Activated T-helper 1 cell treated with anti-CD3 and anti-CD28 coated beads, Interleukin-12 subunit alpha, Interleukin-12 subunit beta, Interleukin-2, Interleukin-4 antibody, amounts not matched to agents 30 ng/mL and 10 ng/mL and 1 ng/mL, durations not matched to agents 14 hours and 24 hours and 36 hours (primary cell): Measurements from ENCODE around the gene UNKL. TPM values are rescaled to one million over a fixed set of nuclear protein-coding genes. Genes with fewer than 3 reads are reported as not detected.

Experiments
- DNase-seq: peaks from one replicate; pipeline ENCODE4 v3.0.0; 2021; ENCODE audit warnings: low spot score
- H3K27ac Mint-ChIP-seq: one replicate; pipeline ENCODE4 v1.8.0; 2021; ENCODE audit warnings: mild to moderate bottlenecking, mixed read lengths
- H3K27me3 Mint-ChIP-seq: one replicate; pipeline ENCODE4 v1.8.0; 2022; ENCODE audit warnings: mild to moderate bottlenecking, moderate library complexity, mixed read lengths; ENCODE audit not compliant: insufficient read depth
- H3K36me3 Mint-ChIP-seq: one replicate; pipeline ENCODE4 v1.8.0; 2021; ENCODE audit warnings: low read depth, mixed read lengths
- H3K4me1 Mint-ChIP-seq: one replicate; pipeline ENCODE4 v1.8.0; 2021; ENCODE audit warnings: low read depth, mixed read lengths
- H3K4me3 Mint-ChIP-seq: one replicate; pipeline ENCODE4 v1.8.0; 2021; ENCODE audit warnings: mild to moderate bottlenecking, moderate library complexity, mixed read lengths
- H3K9me3 Mint-ChIP-seq: one replicate; pipeline ENCODE4 v1.8.0; 2021; ENCODE audit warnings: mixed read lengths
- intact Hi-C: fragments of 100-400 bp; cut with micrococcal nuclease; formaldehyde crosslinking; loops from one replicate; pipeline ENCODE4 v1.15.1; 2024
- total RNA-seq: library from RNA; stranded (reverse); gene quantifications from 2 replicates; pipeline ENCODE4 v1.2.3, GENCODE V29; 2022

UNKL gene
- total RNA-seq, 1 donor from 2014 or later, result 42.7 TPM

DNA sequence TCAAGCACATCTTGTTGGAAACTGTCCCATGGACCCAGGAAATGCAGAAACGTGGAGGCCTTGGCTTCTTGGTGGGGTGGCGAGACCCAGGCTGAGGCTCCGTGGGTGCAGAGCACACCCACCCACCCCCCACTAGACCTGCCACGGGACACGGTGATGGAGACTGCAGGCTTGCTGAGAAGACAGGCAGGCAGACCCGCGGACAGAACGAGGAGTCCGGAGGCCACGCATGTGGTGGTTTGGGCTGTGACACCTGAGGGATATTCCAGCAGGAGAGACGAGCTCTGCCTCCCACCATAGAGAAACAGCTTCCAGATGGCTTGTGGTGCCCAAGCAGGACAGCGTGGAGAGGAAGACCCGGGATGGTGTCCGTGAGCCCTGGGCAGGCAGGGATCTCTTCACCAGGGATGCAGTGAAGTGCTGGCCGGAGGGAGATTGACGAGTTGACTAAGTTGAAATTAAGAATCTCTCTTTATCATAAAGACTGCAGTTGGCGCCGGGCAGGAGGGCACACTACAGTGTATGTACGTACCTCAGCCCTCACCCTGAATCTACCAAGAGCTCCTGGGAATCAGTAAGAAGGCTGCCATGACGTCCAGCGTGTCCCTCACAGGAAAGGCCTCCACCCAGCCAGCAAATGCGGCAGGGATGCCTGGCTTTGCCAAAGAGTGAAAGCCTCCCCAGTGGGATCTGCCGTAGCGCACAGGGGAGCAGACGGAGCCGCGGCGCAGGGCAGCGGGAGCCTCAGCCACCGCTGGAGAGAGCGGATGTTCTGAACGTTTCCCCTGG, 96.8 kb downstream of the UNKL start:
- Mint-ChIP-seq H3K27ac (no peak overlapping the region), H3K27me3 (no peaks in the 10 kb centered on the region), H3K4me3 (no peak overlapping the region), H3K9me3 (no peaks in the 10 kb centered on the region), H3K4me1 (no peaks in the 10 kb centered on the region), H3K36me3 (peaks cover 44% of the 10 kb centered on the region)
- DNase-seq, result no peak
- intact Hi-C loops, result no loop called here

DNA sequence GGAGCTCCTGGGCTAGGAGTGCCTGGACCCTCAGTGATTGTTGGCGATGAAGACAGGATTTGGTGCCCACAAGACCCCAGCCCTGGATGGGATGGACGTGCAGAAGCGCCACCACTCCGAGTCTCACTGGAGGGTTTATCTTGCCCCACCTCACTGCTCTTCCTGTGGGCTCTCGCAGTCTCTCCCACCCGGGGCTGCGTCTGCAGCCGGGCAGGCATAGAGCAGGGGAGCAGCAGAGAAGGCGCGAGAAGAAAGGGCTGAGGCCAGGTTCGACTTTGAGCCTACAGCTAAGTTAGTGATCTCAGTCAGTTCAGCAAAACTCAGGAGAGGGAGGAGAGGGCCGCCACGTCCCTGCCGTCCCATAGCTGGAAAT, 98.5 kb downstream of the UNKL start:
- H3K4me1 Mint-ChIP-seq, result peaks cover 3% of the 10 kb centered on the region
- H3K27me3 Mint-ChIP-seq, result no peaks in the 10 kb centered on the region
- intact Hi-C loops, result no loop called here
- DNase-seq, result no peak
- no peaks in the 10 kb centered on the region for H3K9me3 Mint-ChIP-seq
- H3K4me3 Mint-ChIP-seq, result no peak overlapping the region
- H3K36me3 Mint-ChIP-seq, result peaks cover 45% of the 10 kb centered on the region
- H3K27ac Mint-ChIP-seq, result no peak overlapping the region

DNA sequence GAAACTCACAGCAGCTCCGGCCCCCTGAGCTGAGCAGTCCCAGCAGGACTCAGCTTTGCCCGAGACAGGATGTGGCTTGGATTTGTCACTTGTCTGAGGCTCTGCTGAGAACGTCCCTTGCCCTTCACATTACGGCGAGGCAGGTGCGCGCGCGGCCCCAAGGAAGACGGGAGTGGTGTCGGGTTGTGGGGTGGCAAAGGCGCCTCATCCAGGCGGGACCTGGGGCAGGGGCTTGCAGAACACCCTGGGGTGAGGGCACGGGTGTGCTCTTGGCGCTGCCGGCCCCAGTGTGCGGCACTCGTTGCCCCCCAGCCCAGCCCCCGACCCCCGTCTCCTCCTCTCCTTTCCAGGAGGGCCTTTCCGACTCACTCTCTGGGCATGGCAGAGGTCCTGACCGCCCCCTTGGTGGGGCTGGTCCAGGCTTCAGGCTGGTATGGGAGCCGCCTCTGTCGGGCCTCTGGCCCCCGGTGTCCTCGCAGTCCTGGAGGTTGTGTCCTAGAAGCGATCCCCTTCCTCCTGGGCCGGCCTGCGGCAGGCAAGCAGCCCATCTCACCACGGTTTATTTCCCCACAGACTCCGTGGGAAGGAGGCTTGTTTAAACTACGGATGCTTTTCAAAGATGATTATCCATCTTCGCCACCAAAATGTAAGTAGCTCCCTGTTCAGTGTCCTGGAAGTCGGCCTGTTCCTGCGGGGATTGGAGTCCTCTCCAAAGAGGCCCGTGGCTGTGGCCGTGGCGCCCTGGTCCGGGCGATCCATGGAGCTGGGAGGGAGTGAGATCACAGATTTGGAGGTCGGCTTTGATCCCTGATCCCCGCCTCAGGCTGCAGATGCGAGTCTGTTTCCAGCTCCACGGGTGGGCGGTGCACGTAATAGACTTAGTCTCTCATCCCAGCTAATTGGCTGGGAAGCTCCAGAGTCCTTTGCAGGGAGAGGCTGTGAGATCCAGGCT, 99.1 kb downstream of the UNKL start:
- Mint-ChIP-seq H3K36me3 (peaks cover 50% of the 10 kb centered on the region), H3K27me3 (no peaks in the 10 kb centered on the region)
- no peak for DNase-seq

GRCh38 chr16:1314399-1315068, 100.0 kb downstream of the UNKL start:
- no peaks in the 10 kb centered on the region for H3K27me3 Mint-ChIP-seq
- H3K4me1 Mint-ChIP-seq, result peaks cover 14% of the 10 kb centered on the region
- no peaks in the 10 kb centered on the region for H3K9me3 Mint-ChIP-seq
- H3K27ac Mint-ChIP-seq, result no peak overlapping the region
- DNase-seq, result no peak
- H3K4me3 Mint-ChIP-seq, result no peak overlapping the region
- peaks cover 47% of the 10 kb centered on the region for H3K36me3 Mint-ChIP-seq
- intact Hi-C loops, result no loop called here

More for the DNA sequence above, 99.1 kb downstream of the UNKL start:
- peaks cover 9% of the 10 kb centered on the region for H3K4me1 Mint-ChIP-seq
- H3K9me3 Mint-ChIP-seq, result no peaks in the 10 kb centered on the region
- H3K4me3 Mint-ChIP-seq, result no peak overlapping the region
- H3K27ac Mint-ChIP-seq, result no peak overlapping the region
- intact Hi-C loops, result no loop called here

- Mint-ChIP-seq H3K9me3 (no peaks in the 10 kb centered on the region), H3K36me3 (peaks cover 42% of the 10 kb centered on the region), H3K27me3 (peaks cover 1% of the 10 kb centered on the region), H3K4me3 (no peak overlapping the region), H3K4me1 (peaks cover 14% of the 10 kb centered on the region), H3K27ac (no peak overlapping the region)
- intact Hi-C loops, result no loop called here
- no peak for DNase-seq
These were observed 100.7 kb downstream of the UNKL start for GRCh38 chr16:1313721-1314369.

Other genes starting within 250 kb of the UNKL start
- gene TPSG1, start 189.4 kb downstream of the UNKL start, total RNA-seq, result not detected in 2 replicates
- gene TPSB2, start 184.5 kb downstream of the UNKL start, total RNA-seq, result not detected in 2 replicates
- not detected in 2 replicates for gene TPSAB1, start 174.0 kb downstream of the UNKL start, total RNA-seq
- gene TPSD1, start 158.6 kb downstream of the UNKL start, total RNA-seq, result not detected in 2 replicates
- 257 TPM in 2 replicates for gene UBE2I, start 105.1 kb downstream of the UNKL start, total RNA-seq
- gene BAIAP3, start 81.1 kb downstream of the UNKL start, total RNA-seq, result 0.07 and 0.18 TPM in 2 replicates
- gene TSR3, start 62.8 kb downstream of the UNKL start, total RNA-seq, result 87.4 and 89.4 TPM in 2 replicates
- 21.4 and 22.5 TPM in 2 replicates for gene GNPTG, start 62.8 kb downstream of the UNKL start, total RNA-seq
- gene UQCC4, start 6.0 kb upstream of the UNKL start, total RNA-seq, result 22.6 and 23.4 TPM in 2 replicates
- not detected in 2 replicates for gene PERCC1, start 16.4 kb upstream of the UNKL start, total RNA-seq
- 0.44 and 2.0 TPM in 2 replicates for gene CCDC154, start 29.9 kb upstream of the UNKL start, total RNA-seq
- 61.7 and 68.7 TPM in 2 replicates for gene CLCN7, start 60.3 kb upstream of the UNKL start, total RNA-seq
- 0.20 TPM in 1 of 2 replicates, not detected in the other for gene PTX4, start 74.2 kb upstream of the UNKL start, total RNA-seq
- 94.1 and 95.3 TPM in 2 replicates for gene TELO2, start 78.7 kb upstream of the UNKL start, total RNA-seq
- 22.8 and 23.7 TPM in 2 replicates for gene TMEM204, start 119.0 kb upstream of the UNKL start, total RNA-seq
- gene IFT140, start 197.4 kb upstream of the UNKL start, total RNA-seq, result 8.8 and 9.5 TPM in 2 replicates
- gene CRAMP1, start 197.7 kb upstream of the UNKL start, total RNA-seq, result 38.6 and 38.7 TPM in 2 replicates